HG02973 (cell line): ENCODE data around the gene LRRC73.
"Not testable (repeated sequence)": the region's sequence is repeated elsewhere in the genome, so short reads cannot be mapped to it uniquely, and the experiment has no call there.

ENCODE experiments used
- ATAC-seq: cut with Tn5 transposase; IDR thresholded peaks from one replicate; pipeline ENCODE4 v1.9.1; 2021; ENCODE audit warnings: moderate library complexity; ENCODE audit not compliant: unreplicated experiment

The LRRC73 gene

DNA sequence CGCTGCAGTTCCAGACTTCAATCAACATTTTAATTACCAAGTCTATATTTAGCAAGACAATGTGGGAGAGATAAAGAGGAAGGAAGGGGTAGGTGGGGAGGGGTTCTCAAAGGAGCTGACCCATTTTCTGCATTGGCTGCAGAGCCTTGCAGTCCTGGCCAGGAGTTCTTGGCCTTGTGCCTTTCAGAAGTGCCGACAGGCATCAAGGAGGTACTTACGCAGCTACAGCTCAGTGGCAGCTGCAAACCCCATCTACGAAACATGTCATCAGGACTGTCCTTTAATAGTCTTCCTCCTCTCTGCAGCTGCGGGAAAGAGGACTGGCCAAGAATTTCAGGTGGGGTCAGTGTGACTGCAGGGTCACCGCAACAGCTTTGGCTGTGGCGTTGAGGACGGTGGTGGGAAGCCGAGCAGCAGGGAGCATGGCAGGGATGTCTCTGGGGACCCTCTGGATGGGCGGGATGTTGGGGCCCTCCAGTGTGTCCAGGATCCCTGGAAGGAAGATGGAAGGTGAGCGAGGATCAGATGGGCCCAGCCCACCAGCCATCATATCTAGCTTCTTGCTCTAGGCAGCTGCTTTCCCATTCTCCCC, 1.8 kb upstream of the LRRC73 start:
- ATAC-seq = no peak

DNA sequence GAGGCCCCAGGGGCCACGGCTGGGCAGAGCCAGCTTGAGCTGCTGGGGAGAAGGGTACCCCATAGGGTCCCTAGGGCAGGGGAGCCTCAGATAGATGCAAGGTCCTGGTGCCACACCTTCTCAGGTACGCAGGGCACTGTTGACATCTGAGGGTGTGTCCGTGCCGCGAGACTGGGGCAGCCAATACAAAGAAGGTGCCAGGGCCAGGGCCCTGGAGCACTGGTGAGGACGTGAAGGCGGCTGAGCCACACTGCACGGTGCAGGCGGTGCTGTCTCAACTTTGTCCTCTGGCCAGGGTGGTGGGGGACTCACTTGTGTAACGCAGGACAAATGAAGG, 649 bp upstream of the LRRC73 start:
- ATAC-seq = no peak

DNA sequence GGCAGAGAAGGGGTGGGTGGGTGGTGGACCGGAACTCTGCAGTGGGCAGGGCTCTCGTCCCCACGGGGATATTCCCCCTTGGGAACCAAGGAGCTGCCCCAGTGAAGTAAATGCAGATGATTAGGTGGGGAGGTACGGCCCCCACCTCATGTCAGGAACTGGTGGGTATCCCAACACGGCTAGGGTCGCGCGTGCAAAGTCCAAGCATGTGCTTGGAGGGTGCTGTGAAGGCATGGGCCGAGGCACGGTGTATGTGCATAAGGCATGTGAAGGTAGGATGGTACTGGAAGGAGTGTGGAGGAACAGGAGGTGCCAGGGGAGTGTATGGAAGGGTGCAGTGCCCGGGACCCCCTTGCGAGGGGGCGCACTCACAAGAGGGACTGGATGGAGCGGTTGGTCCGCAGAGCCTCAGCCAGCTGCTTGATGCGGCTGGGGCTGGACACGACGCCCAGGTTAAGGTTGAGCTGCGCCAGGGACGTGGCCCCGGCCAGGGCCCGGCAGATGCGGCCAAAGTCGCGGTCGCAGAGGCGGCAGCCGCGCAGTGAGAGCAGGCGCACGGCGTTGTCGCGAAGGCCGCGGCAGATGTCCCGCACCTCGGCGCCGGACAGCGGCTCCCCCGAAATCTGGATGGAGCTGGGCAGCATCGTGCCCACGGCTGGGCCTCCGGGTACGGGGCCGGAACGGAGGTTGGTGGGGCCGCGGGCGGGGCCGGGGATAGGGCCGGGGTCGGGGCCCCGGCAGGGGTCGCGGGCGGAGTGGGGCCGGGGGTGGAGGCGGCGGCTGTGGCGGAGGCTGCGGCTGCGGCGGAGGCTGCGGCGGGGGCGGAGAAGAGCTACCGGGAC, 783 bp downstream of the LRRC73 start:
- no peak for ATAC-seq

GRCh38 chr6:43508481-43509141, 1.5 kb downstream of the LRRC73 start:
- no peak for ATAC-seq

DNA sequence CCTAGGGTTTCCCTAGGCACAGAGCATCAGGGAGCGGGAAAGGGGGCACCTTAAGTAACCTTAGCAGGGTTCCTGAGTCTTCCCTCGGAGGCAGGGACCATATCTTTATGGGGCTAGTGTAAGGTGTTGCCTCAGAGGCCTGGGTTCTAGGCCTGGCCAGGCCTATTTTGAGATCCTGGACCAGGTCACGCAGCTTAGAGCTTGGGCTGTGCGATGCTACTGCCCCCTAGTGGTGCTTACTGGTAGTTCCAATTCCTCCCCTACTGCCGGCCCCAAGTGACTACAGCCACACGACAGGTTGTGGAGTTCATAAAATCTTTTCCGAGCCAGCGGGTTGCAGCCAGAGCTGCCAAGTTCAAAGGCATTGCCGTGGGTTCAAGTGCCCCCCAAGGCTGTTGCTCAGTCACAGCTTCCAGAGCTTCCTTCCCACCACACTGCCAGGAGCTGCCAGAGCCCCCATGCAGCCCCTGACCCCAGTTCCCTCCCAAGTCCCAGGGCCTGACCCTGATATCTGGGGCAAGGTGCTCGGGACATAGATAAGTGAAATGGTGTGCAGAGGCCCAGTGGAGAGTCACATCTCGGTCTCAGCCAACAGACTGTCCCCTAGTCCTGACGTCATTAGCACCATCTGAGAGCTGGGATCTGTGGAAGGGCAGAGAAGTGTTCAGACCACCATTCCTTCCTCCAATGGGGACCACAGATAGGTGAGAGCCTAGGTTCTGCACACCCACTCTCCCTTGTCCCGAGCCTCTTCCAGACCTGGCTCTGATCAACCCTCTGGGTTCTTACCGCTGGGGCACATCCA, 3.3 kb downstream of the LRRC73 start:
- ATAC-seq = no peak

DNA sequence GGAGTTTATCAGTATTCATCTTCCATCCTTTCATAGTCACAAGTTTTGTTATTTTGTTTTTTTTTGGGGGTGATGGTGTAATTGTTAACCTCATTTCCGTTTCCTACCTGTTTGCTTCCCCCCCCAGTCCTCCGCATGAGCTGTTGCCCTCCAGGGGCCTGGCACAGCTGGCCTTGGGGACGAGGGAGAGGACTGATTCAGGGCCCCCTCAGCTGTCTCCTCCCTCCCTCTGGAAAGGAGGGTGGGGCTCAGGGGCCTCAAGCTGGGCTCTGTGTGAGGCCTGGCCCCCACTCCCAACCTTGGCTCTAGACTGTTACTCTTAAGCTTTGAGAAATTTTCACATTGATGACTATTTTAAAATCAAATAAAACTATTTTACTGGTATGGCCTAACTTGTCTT, 4.0 kb downstream of the LRRC73 start:
- no peak for ATAC-seq

DNA sequence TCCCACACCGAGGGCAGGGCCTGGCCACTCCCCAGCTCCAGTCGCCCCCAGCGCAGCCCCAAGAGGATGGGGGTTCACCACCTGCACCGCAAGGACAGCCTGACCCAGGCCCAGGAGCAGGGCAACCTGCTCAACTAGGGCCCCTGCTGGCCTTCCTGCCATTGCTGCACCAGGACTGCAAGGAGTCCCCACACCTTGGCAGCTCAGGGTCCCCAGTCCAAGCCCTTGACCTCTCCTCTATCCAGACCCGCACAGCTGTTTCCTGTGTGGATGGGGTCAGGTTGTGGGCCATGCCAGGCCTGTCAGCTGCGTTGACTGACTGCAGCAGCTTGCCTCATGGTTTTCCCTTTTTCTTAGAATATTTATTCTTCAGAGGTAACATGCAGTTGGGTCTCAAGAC, 4.4 kb downstream of the LRRC73 start:
- ATAC-seq = no peak

DNA sequence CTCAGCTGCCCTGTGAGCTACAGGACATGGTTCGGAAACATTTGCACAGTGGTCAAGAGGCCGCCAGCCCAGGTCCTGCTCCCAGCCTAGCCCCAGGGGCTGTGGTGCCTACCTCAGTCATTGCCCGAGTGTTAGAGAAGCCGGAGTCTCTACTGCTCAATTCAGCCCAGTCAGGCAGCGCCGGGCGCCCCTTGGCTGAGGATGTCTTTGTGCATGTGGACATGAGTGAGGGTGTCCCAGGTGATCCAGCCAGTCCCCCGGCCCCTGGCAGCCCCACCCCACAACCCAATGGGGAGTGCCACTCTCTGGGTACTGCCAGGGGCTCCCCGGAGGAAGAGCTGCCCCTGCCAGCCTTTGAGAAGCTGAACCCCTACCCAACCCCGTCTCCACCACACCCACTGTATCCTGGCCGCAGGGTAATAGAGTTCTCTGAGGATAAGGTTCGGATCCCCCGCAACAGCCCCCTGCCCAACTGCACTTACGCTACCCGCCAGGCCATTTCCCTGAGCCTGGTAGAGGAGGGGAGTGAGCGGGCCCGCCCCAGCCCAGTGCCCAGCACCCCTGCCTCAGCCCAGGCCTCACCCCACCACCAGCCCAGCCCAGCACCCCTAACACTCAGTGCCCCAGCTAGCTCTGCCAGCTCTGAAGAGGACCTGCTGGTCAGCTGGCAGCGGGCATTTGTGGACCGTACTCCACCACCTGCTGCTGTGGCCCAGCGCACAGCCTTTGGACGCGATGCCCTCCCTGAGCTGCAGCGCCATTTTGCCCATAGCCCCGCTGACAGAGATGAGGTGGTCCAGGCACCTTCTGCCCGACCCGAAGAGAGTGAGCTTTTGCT, 5.2 kb downstream of the LRRC73 start:
- no peak for ATAC-seq

DNA sequence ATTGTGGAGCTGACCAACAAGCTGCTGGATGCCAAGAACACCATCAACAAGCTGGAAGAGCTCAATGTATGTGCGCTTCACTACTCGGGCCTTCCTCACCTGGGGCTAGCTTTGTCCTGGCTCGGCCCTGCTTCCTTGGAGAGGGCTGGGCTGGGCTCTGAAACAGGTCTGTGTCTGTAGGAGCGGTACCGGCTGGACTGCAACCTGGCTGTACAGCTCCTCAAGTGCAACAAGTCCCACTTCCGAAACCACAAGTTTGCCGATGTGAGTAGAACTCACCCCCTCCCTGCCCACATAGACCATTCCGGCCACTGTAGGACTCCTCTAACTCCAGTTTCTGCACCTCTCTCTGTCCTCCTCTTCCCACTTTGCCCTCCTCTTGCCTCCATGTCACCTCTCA, 6.7 kb downstream of the LRRC73 start:
- ATAC-seq = no peak

- ATAC-seq = no peak
Observed at GRCh38 chr6:43502666-43503065, 7.5 kb downstream of the LRRC73 start.

GRCh38 chr6:43500921-43501320, 9.2 kb downstream of the LRRC73 start:
- ATAC-seq = no peak

GRCh38 chr6:43499028-43499815, 10.9 kb downstream of the LRRC73 start:
- ATAC-seq = no peak

- not testable (repeated sequence) for ATAC-seq
Observed at GRCh38 chr6:43498291-43498690, 11.9 kb downstream of the LRRC73 start.

- no peak for ATAC-seq
Observed at GRCh38 chr6:43497689-43498088, 12.5 kb downstream of the LRRC73 start.

GRCh38 chr6:43497129-43497396, 13.1 kb downstream of the LRRC73 start:
- ATAC-seq = no peak

DNA sequence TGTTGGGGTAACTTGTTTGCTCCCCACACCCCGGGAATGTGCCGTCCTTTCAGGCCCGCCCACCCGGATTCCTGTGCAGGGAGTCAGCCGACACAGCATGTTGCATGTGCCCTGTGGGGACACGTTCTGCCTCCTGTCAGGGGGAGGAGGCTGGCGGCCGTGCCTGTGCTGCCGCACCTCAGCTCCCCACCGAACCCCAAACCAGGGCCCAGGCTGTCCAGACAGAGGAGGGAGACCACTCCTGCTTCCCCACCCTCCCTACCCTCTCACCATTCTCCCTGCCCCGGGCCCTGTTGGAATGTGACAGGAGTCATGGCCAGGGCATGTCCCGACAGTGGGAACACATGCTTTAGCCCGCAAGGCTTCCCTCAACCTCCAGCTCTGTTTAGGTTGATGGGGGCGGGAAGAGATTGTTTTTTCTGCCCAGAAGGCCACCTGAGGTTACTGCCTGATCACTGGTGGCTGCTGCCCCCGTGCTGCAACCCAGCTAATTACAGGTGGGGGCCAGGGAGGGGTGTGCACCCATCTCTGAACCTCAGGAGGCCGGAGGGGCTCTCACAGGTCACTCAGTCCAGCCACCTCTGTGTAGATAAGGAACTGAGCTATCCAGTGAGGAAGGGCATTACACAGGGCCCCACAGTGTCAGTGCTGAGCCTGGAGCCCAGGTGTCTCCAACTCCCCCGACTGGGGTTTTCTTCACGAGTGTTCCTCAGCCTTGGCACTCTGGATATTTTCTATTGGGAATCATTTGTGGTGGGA, 13.6 kb downstream of the LRRC73 start:
- ATAC-seq = no peak

GRCh38 chr6:43495409-43495941, 14.7 kb downstream of the LRRC73 start:
- no peak for ATAC-seq

GRCh38 chr6:43494766-43495165, 15.4 kb downstream of the LRRC73 start:
- no peak for ATAC-seq

DNA sequence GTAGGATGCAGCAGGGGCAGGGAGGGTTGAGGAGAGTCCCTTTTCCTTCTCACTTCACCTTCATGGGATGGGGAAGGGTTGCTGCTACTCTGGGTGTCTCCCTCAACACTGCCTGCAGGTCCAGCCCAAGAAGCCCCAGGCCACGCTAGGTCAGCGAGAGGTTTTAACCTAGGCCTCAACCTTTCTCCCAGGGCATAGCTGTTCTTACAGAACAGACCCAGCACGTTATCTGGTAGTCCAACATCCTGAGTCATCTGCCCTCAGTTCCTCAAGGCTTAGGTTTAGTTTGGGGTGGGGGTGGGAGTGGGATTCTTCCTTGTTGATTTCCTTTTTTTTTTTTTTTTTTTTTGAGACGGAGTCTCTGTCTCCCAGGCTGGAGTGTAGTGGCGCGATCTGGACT, 15.8 kb downstream of the LRRC73 start:
- ATAC-seq = no peak
